Tongue (tissue), 2 donors: ENCODE measurements around the gene ACSL4. TPM values are rescaled to one million over a fixed set of nuclear protein-coding genes. Genes with fewer than 3 reads are reported as not detected.
"Not testable (repeated sequence)": the region's sequence is repeated elsewhere in the genome, so short reads cannot be mapped to it uniquely, and the experiment has no call there.

ENCODE experiments used
- DNase-seq: peaks from one replicate; pipeline ENCODE4 v3.0.0-alpha.2; 2015
- total RNA-seq: library from RNA; depleted of rRNA; stranded (reverse); fragments of >200 nt; gene quantifications from one replicate; pipeline ENCODE4 v1.2.3, GENCODE V29; 2014

ACSL4 gene
- total RNA-seq, 1 donor from 2014 or later, result 38.1 TPM

- no peak for DNase-seq
Observed at GRCh38 chrX:109667986-109668385, 65.1 kb downstream of the ACSL4 start.

GRCh38 chrX:109660435-109661143, 72.5 kb downstream of the ACSL4 start:
- no peak for DNase-seq

- no peak for DNase-seq
Observed at GRCh38 chrX:109658391-109658790, 74.7 kb downstream of the ACSL4 start.

GRCh38 chrX:109657364-109657763, 75.7 kb downstream of the ACSL4 start:
- DNase-seq, result not testable (repeated sequence)

- no peak for DNase-seq
Observed at GRCh38 chrX:109656774-109657173, 76.3 kb downstream of the ACSL4 start.

- DNase-seq, result no peak
Observed at GRCh38 chrX:109655502-109656201, 77.4 kb downstream of the ACSL4 start.

- no peak for DNase-seq
Observed at GRCh38 chrX:109654516-109655109, 78.4 kb downstream of the ACSL4 start.

GRCh38 chrX:109644671-109645070, 88.4 kb downstream of the ACSL4 start:
- DNase-seq, result not testable (repeated sequence)

- no peak for DNase-seq
Observed at GRCh38 chrX:109643687-109644086, 89.4 kb downstream of the ACSL4 start.

- no peak for DNase-seq
Observed at GRCh38 chrX:109638158-109638557, 94.9 kb downstream of the ACSL4 start.

- not testable (repeated sequence) for DNase-seq
Observed at GRCh38 chrX:109637477-109637876, 95.6 kb downstream of the ACSL4 start.

- DNase-seq, result no peak
Observed at GRCh38 chrX:109635146-109635545, 97.9 kb downstream of the ACSL4 start.

- peak; percentile 54 for DNase-seq
Observed at GRCh38 chrX:109632906-109633504, 100.1 kb downstream of the ACSL4 start.

GRCh38 chrX:109629310-109629709, 103.7 kb downstream of the ACSL4 start:
- DNase-seq, result peak; percentile 72

- no peak for DNase-seq
Observed at GRCh38 chrX:109626637-109627036, 106.4 kb downstream of the ACSL4 start.

GRCh38 chrX:109624641-109625616, 108.1 kb downstream of the ACSL4 start, which contains the start of gene KCNE5:
Gene KCNE5 (minus strand): TSS chrX:109625172. CDS start chrX:109625020, 152 bp downstream.
- DNase-seq, result peak; percentile 86

- DNase-seq, result peak; percentile 76
Observed at GRCh38 chrX:109623997-109624396, 109.1 kb downstream of the ACSL4 start.

GRCh38 chrX:109622270-109622669, 110.8 kb downstream of the ACSL4 start:
- DNase-seq, result no peak

- no peak for DNase-seq
Observed at GRCh38 chrX:109619771-109620170, 113.3 kb downstream of the ACSL4 start.

GRCh38 chrX:109614951-109615350, 118.1 kb downstream of the ACSL4 start:
- DNase-seq, result peak; percentile 43

- DNase-seq, result peak; percentile 2
Observed at GRCh38 chrX:109601486-109601885, 131.6 kb downstream of the ACSL4 start.

- peak; percentile 69 for DNase-seq
Observed at GRCh38 chrX:109600237-109600651, 132.8 kb downstream of the ACSL4 start.
